Measurements from ENCODE around the gene FOXA3.

FOXA3 gene

DNA sequence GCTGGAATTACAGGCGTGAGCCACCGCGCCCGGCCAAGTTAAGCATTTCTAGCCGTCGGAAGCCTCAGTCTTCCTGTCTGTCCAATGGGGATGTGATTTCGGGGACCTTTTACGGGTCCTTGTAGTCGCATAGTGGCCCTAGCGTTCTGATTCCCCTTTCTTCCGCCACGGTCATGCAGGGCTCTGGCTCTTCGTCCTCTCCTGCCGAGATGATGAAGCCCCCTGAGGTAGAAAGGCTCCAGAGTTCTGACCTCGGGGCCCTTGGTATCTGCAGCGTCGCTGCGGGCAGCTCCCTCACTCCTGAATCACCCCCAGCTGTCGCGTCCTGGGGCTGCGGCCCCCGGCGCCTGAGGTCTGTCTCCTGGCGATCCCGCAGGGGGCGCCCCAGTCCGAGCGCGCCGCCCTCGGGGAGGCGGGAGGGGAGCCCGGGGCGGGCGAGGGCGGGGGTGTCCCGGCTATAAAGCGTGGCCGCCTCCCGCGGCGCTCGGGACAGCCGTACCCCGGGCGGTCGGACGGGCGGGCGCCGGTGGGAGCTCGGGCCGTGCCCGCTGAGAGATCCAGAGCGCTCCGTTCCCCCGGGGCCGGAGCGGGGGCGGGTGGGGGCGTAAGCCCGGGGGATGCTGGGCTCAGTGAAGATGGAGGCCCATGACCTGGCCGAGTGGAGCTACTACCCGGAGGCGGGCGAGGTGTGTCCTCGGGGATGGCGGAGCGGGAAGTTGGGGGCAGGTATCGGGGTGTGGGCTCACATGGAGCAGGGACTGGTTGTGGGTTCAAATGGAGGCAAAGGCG lies at the start of gene FOXA3:
TSS of gene FOXA3 (plus strand) at position 487 of the 789 bp plus-strand sequence. CDS start at position 618, 131 bp downstream.
- no peak for DNase-seq (ENCODE audit: low read depth in 2 of 2)

- DNase-seq (ENCODE audit: low read depth in 2 of 2) = no peak
Measured at GRCh38 chr19:45814851-45815480, 49.2 kb upstream of the FOXA3 start, which contains the start of gene RSPH6A. Gene RSPH6A (minus strand): TSS chr19:45815308. CDS start chr19:45815176, 132 bp downstream.

DNA sequence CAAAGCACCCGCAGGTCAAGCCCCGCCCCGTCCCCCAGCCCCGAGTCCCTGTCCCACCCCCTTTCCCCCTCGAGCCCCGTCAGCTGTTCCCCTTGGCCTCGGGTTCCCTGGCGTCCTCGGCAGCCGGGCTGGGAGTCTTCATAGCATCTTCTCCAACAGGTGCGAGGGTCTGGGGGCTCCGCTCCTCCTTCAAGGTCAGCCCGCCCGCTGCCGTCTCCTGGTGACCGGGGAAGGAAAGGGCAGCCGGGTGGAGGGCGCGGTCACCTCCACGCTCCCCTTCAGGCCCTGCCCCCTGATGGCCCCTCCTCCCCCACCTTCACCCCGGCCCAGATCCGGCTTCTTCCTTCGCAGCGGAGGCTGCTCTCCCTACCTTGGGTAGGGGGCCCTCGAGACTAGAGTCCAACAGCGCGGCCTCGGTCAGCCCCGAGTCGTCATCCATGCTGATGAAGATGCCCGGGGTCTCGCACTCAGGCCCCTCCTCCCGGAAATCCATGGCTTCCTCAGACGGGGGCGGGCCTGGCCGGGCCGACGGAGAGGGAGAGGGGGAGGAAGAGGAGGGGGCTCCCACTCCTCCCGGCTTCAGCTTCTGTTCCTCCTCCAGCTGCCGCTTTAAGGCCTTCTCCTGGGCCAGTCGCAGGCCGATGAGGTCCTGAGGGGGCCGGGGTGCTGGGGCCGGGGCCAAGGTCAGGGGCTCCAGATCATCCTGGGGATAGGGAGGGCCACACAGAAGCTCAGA lies 48.5 kb upstream of the FOXA3 start:
- no peak for DNase-seq (ENCODE audit: low read depth in 2 of 2)

- DNase-seq (ENCODE audit: low read depth in 2 of 2) = no peak
Measured at GRCh38 chr19:45816236-45817009, 47.7 kb upstream of the FOXA3 start.

DNA sequence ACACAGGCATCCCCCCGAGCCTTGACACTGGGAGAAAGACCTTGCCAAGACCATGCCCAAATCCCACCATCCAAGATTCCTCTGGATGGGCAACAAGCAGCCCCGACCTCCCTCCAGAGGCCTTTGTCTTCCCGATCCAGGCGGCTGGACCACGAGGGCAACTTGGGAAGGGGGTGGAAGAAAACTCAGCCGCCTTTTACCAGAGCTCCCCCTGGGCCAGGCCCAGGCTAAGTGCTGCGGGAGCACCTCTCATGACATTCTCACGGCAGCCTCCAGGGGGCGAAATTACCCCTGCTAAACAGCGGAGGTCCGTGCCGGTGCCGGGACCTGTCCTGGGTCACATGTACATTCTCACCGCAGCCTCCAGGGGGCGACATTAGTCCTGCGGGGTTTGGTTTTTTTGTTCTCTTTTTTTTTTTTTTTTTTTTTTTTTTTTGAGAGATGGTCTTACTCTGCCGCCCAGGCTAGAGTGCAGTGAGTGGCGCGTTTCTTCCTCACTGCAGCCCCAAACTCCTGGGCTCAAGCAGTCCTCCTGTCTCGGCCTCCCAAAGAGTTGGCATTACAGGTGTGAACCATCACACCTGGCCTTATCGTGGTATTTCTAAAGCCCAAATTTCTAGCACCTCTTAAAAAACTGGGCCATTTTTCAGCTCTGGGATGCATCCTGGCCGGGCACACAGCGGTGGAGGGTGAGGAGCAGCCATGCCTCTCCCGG lies 47.0 kb upstream of the FOXA3 start:
- DNase-seq (ENCODE audit: low read depth in 2 of 2) = peak; percentile 88 to 96

DNA sequence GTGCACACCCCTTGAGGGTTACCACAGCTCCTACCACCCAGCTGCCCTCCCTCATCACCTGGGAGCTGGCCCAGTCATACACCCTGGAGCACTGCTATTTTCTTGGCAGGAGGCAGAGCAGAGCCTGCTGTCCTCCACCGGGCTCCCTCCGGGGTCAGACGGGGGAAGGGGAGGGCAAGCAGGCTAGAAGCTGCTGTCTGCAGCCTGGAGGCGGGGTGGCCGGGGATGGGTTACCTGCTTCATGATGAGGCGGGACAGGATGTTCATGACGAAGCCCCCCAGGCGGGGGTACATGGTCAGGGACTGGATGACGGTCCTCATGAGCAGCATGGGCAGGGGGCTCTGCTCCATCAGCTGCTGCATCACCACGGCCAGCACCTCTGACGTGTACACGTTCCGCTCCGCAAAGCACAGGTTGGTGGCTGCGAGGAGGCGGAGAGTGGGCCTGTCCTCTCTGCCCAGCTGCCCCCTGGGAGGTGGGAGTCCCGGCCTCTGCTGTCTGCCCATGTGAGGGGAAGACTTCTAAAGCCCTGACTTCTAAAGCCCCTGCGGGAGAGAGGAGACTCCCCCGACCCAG lies 46.3 kb upstream of the FOXA3 start:
- DNase-seq (ENCODE audit: low read depth in 2 of 2) = no peak

- DNase-seq (ENCODE audit: low read depth in 2 of 2) = no peak
Measured at GRCh38 chr19:45819769-45820168, 44.4 kb upstream of the FOXA3 start.

- no peak for DNase-seq (ENCODE audit: low read depth in 2 of 2)
Measured at GRCh38 chr19:45820413-45821102, 43.6 kb upstream of the FOXA3 start.

DNA sequence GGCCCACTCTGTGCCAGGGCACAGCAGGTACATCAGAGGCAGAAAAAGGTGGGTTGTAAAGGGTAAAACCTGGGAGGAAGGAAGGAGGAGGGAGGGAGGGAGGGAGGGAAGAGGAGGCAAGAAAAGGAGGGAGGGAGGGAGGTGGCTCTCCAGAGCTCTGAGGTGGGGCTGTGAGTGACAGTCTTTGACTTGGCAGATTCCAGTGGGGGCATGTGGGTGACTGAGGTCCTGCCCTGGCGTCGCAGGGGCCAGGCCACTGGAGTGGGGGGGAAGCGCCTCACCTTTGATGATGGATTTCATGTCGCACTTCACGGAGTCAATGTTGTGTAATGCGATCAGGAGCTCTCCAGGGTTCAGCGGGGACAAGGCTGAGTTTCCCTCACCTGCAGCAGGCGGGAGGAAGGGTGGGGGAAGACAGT lies 43.0 kb upstream of the FOXA3 start:
- no peak for DNase-seq (ENCODE audit: low read depth in 2 of 2)

- DNase-seq (ENCODE audit: low read depth in 2 of 2) = no peak
Measured at GRCh38 chr19:45821570-45821969, 42.6 kb upstream of the FOXA3 start.

DNA sequence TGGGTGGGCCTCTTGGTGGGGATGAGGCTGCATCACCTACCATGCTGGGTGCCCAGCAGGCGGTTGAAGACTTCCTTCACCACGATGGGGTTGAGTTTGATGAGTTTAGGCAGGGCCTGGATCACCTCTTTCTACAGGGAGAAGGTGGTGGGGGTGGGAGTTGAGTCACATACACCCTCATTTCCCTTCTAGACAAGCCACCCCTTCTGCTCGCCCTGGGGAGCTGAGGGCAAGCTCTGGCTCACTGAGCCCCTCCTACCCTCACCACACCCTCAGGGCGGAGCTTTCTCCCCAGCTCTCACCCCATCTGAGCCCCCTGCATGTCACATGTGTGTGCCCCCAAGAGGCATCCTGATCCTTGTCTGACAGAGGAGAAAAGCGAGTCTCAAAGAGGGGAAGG lies 41.4 kb upstream of the FOXA3 start:
- DNase-seq (ENCODE audit: low read depth in 2 of 2) = no peak

GRCh38 chr19:45823182-45823581 lies 40.9 kb upstream of the FOXA3 start:
- DNase-seq (ENCODE audit: low read depth in 2 of 2) = no peak

DNA sequence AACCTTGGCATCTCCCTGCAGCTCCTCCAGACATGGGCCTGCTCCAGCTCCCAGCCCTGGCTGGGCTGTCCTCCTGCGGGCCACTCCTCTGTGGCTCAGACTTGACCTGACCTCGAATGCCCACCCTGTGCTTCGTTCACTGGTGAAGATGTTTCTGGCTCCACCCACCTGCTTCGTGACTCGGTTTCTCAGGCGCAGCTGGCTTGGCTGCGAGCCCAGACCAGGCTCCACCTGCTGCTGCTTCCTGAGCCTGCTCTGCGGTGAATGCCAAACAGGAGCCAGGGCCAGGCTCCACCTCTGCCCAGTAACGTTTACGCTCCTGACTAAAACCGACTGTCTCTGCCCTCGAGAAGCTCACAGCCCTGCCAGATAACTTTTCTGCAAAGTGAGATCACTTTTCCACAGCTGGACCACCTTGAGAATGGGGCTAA lies 40.1 kb upstream of the FOXA3 start:
- DNase-seq (ENCODE audit: low read depth in 2 of 2) = no peak

- no peak for DNase-seq (ENCODE audit: low read depth in 2 of 2)
Measured at GRCh38 chr19:45824531-45825262, 39.4 kb upstream of the FOXA3 start.

- no peak for DNase-seq (ENCODE audit: low read depth in 2 of 2)
Measured at GRCh38 chr19:45825263-45825605, 38.9 kb upstream of the FOXA3 start.

DNA sequence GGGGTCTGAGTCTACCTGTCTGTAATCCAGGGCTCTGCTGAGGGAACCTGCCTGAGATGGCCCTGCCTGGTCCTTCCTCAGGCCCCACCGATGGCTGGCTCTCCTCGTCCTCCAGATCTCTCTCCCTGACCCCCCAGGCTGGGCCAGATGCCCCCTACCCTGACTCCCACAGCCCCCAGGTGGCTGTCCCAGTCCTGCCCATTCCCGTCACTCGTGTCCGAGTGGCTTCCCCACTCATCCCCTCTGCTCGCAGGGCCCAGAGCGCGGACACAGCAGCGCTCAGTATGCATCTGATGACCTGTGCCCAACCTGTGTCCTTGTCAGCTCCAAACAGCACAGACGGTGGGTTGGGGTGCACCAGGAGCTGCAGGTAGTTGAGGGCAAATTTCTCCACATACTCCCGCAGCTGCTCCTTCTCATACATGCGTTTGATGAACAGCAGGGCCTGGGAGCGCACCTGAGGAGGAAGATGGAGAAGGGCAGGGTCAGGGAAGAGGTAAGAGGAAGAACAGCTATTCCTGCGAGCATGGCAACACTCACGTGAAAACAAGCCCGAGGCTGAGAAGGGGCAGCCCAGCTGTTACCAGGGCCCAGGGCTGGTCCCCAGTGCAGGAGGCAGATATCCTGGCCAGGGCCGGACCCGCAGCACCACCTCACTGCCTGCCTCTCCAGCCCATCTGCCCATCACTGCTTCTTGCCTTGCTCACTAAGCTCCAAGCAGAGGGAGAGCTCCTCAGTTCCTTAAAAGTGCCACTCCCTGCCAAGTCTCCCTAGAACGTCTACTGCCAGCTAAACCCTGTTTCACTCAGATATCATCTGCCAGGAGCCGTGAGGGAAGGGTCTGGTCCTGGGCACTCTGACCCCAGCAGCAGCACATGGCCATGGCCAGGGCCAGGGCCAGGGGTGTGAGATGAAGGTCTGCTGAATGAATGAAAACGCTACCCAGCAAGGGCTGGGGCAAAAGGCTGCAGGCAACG lies 37.9 kb upstream of the FOXA3 start:
- no peak for DNase-seq (ENCODE audit: low read depth in 2 of 2)

DNA sequence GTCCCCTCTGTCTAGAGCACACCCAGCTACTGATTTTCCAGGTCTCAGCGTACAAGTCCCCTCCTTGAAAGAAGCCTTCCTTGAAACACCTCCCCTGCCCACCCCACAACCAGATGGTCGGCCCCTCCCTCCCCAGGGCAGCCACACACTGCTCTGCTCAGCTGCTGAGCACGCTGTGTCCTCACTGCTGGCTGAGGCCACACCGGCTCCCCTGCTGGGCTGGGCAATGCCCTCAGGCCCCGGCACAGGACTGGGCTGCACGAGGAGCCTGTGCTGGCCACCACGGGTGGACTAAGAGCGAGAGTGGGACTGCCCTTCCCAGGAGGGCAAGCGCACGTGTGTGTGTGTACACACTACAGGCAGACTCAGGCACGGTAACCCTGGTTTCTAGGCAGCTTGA lies 37.2 kb upstream of the FOXA3 start:
- no peak for DNase-seq (ENCODE audit: low read depth in 2 of 2)

DNA sequence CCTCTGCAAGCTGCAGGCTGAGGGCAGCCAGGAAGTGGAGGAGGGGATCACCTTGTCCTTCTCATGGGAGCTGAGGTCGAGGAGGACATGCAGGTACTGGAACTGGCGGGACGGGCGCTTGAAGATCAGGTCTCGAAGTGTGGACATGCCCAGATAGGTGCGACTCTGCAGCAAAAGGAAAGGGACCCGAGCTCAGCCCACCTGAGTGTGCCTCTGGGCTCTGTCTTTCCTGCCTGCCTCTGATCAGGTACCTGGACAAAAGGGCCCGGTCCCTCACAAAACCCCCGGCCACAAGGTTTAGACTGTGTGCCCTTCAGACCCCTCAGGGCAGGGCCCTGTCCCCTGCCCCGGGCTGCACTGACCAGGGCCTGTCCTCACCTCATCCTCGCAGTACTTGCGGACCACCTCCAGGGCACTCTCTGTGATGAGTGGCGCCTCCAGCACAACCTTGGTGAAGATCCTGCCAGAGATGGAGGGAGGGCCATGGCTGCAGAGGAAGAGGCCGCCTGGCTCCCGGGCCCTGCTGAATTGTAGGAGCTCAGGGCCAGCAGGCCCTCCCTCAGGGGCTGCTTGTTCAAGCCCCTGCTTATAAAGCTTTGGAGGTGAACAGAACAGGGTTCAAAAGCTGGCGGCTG lies 36.5 kb upstream of the FOXA3 start:
- DNase-seq (ENCODE audit: low read depth in 2 of 2) = no peak

All from stimulated activated CD8-positive, alpha-beta memory T cell treated with anti-CD3 and anti-CD28 coated beads, Interleukin-7, amount 100 ng/mL, for 1 hour (primary cell).